ENCODE measurements around the gene SLC25A1. TPM values are rescaled to one million over a fixed set of nuclear protein-coding genes. Genes with fewer than 3 reads are reported as not detected.

The SLC25A1 gene
- polyA plus RNA-seq, 1 donor from 2014 or later = 81.4 TPM

DNA sequence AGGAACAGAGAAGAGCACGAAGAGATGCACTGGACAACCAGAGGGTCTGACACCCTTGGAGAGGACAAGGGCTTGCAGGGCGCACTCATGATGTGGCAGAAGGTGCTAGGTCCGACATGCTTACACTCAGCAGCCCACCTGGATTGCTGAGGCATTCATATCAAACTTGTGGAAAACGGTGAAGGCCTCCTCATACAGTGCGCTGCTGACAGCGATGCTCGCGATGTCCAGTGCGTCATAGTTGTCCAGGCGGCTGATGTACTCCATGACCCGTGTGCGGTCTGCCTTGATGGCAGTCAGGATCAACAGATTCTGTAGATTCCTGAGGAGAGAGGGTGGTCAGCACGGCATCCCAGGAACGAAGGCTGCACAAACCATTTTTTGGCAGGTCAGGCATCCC is 31.7 kb upstream of the SLC25A1 start:
- Histone ChIP-seq H3K4me2 (ENCODE audit: low read length) (no peak overlapping the region), H3K9me2 (ENCODE audit: insufficient read depth, low read length) (no peaks in the 10 kb centered on the region), H3K36me3 (ENCODE audit: insufficient read depth, low read length) (no peaks in the 10 kb centered on the region), H2AFZ (ENCODE audit: low read depth, low read length) (no peak overlapping the region), H3K27me3 (ENCODE audit: insufficient read depth, low read depth, low read length) (no peaks in the 10 kb centered on the region), H3K4me3 (ENCODE audit: low read length) (no peak overlapping the region), H3F3A (ENCODE audit: insufficient read depth, low read length, poor library complexity, severe bottlenecking) (no peaks in the 10 kb centered on the region), H3K27ac (ENCODE audit: low read length) (no peak overlapping the region), H3K9me3 (ENCODE audit: low read length) (no peaks in the 10 kb centered on the region), H3K9ac (ENCODE audit: low read length) (no peak overlapping the region), H4K20me1 (ENCODE audit: insufficient read depth) (no peaks in the 10 kb centered on the region), H3K79me2 (replicated peaks; ENCODE audit: insufficient read depth, low read length) (no peaks in the 10 kb centered on the region)
- no peak for TF ChIP-seq MXI1 (conservative IDR thresholded peaks at IDR 0.05; ENCODE audit: poor library complexity, severe bottlenecking)
- TF ChIP-seq, protein P1, sequence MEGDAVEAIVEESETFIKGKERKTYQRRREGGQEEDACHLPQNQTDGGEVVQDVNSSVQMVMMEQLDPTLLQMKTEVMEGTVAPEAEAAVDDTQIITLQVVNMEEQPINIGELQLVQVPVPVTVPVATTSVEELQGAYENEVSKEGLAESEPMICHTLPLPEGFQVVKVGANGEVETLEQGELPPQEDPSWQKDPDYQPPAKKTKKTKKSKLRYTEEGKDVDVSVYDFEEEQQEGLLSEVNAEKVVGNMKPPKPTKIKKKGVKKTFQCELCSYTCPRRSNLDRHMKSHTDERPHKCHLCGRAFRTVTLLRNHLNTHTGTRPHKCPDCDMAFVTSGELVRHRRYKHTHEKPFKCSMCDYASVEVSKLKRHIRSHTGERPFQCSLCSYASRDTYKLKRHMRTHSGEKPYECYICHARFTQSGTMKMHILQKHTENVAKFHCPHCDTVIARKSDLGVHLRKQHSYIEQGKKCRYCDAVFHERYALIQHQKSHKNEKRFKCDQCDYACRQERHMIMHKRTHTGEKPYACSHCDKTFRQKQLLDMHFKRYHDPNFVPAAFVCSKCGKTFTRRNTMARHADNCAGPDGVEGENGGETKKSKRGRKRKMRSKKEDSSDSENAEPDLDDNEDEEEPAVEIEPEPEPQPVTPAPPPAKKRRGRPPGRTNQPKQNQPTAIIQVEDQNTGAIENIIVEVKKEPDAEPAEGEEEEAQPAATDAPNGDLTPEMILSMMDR (IDR thresholded peaks at IDR 0.05; ENCODE audit: poor library complexity, severe bottlenecking) = no peak
- no peak for TF ChIP-seq RAD21 (conservative IDR thresholded peaks at IDR 0.05)
- TF ChIP-seq TAF1 (IDR thresholded peaks at IDR 0.05; ENCODE audit: low read depth) = no peak
- no peak for TF ChIP-seq EP300 (conservative IDR thresholded peaks at IDR 0.05; ENCODE audit: poor library complexity, severe bottlenecking)

GRCh38 chr22:19208287-19208847 is 29.8 kb upstream of the SLC25A1 start:
- Histone ChIP-seq H3K27me3 (ENCODE audit: insufficient read depth, low read depth, low read length) (no peaks in the 10 kb centered on the region), H3K9ac (ENCODE audit: low read length) (no peak overlapping the region), H3K4me2 (ENCODE audit: low read length) (no peak overlapping the region), H3F3A (ENCODE audit: insufficient read depth, low read length, poor library complexity, severe bottlenecking) (no peaks in the 10 kb centered on the region), H4K20me1 (ENCODE audit: insufficient read depth) (no peaks in the 10 kb centered on the region), H3K9me3 (ENCODE audit: low read length) (no peaks in the 10 kb centered on the region), H3K36me3 (ENCODE audit: insufficient read depth, low read length) (no peaks in the 10 kb centered on the region), H2AFZ (ENCODE audit: low read depth, low read length) (no peak overlapping the region), H3K27ac (ENCODE audit: low read length) (no peak overlapping the region), H3K4me3 (ENCODE audit: low read length) (no peak overlapping the region), H3K79me2 (replicated peaks; ENCODE audit: insufficient read depth, low read length) (no peaks in the 10 kb centered on the region), H3K9me2 (ENCODE audit: insufficient read depth, low read length) (no peaks in the 10 kb centered on the region)
- TF ChIP-seq SMC3 (conservative IDR thresholded peaks at IDR 0.05; ENCODE audit: poor library complexity) (no peak), EP300 (conservative IDR thresholded peaks at IDR 0.05; ENCODE audit: poor library complexity, severe bottlenecking) (no peak), EZH2 (IDR thresholded peaks at IDR 0.05; ENCODE audit: borderline replicate concordance, insufficient read depth, low read length, poor library complexity, severe bottlenecking) (no peak), RAD21 (conservative IDR thresholded peaks at IDR 0.05) (no peak), MXI1 (conservative IDR thresholded peaks at IDR 0.05; ENCODE audit: poor library complexity, severe bottlenecking) (no peak), TAF1 (IDR thresholded peaks at IDR 0.05; ENCODE audit: low read depth) (no peak), POLR2AphosphoS5 (IDR thresholded peaks at IDR 0.05) (no peak)
- TF ChIP-seq, protein P2, sequence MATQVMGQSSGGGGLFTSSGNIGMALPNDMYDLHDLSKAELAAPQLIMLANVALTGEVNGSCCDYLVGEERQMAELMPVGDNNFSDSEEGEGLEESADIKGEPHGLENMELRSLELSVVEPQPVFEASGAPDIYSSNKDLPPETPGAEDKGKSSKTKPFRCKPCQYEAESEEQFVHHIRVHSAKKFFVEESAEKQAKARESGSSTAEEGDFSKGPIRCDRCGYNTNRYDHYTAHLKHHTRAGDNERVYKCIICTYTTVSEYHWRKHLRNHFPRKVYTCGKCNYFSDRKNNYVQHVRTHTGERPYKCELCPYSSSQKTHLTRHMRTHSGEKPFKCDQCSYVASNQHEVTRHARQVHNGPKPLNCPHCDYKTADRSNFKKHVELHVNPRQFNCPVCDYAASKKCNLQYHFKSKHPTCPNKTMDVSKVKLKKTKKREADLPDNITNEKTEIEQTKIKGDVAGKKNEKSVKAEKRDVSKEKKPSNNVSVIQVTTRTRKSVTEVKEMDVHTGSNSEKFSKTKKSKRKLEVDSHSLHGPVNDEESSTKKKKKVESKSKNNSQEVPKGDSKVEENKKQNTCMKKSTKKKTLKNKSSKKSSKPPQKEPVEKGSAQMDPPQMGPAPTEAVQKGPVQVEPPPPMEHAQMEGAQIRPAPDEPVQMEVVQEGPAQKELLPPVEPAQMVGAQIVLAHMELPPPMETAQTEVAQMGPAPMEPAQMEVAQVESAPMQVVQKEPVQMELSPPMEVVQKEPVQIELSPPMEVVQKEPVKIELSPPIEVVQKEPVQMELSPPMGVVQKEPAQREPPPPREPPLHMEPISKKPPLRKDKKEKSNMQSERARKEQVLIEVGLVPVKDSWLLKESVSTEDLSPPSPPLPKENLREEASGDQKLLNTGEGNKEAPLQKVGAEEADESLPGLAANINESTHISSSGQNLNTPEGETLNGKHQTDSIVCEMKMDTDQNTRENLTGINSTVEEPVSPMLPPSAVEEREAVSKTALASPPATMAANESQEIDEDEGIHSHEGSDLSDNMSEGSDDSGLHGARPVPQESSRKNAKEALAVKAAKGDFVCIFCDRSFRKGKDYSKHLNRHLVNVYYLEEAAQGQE (IDR thresholded peaks at IDR 0.05; ENCODE audit: borderline replicate concordance) = no peak
- TF ChIP-seq, protein P1 (IDR thresholded peaks at IDR 0.05; ENCODE audit: poor library complexity, severe bottlenecking) = no peak

Data from neural cell (in vitro differentiated cells).